Caco-2 (cell line): ENCODE measurements around the gene DENND1A. TPM values are rescaled to one million over a fixed set of nuclear protein-coding genes. Genes with fewer than 3 reads are reported as not detected.

Experiments
- BruUV-seq: library from RNA; stranded (reverse); fragments of 400-500 nt; replicated peaks from 2 replicates; lab custom pipeline; 2021; lab: Mats Ljungman, UMichigan
- CTCF ChIA-PET: fragments of 300-600 bp; sonication (Branson Sonifier 250); formaldehyde crosslinking; loops from one replicate; lab custom pipeline; 2022; ENCODE audit warnings: antibody characterized with exemption; lab: Charles Lee
- POLR2A ChIA-PET: fragments of 300-600 bp; sonication (Branson Sonifier 250); formaldehyde crosslinking; loops from one replicate; lab custom pipeline; 2022; ENCODE audit warnings: antibody characterized with exemption; lab: Charles Lee
- DNase-seq, 2 experiments: peaks; one replicate each; pipeline versions ENCODE4 v3.0.0 to v3.0.0-alpha.2; 2020 to 2022
- H3K27me3 ChIP-seq: replicated peaks from 2 replicates; pipeline ENCODE4 v1.6.0; 2011; ENCODE audit warnings: low read length; ENCODE audit not compliant: control insufficient read depth, insufficient read depth
- H3K36me3 ChIP-seq: 2 replicates; pipeline ENCODE4 v1.5.1; 2011; ENCODE audit warnings: low read length; ENCODE audit not compliant: control insufficient read depth, insufficient read depth
- H3K4me1 ChIP-seq: fragments of 250-450 bp; sonication (Bioruptor Pico); 2 replicates; pipeline ENCODE4 v1.5.1; 2020; ENCODE audit warnings: mild to moderate bottlenecking
- H3K4me3 ChIP-seq: 2 replicates; pipeline ENCODE4 v1.5.1; 2011; ENCODE audit warnings: low read depth, mild to moderate bottlenecking, control low read depth, low read length
- H3K9me3 ChIP-seq: fragments of 250-450 bp; sonication (Bioruptor Pico); 2 replicates; pipeline ENCODE4 v1.5.1; 2020; ENCODE audit warnings: mild to moderate bottlenecking, moderate library complexity
- H3K27ac Mint-ChIP-seq: one replicate; pipeline ENCODE4 v1.8.0; 2022; ENCODE audit warnings: mixed read lengths; ENCODE audit not compliant: unreplicated experiment
- H3K27me3 Mint-ChIP-seq: one replicate; pipeline ENCODE4 v1.8.0; 2022; ENCODE audit warnings: mixed read lengths; ENCODE audit not compliant: insufficient read depth, unreplicated experiment
- H3K36me3 Mint-ChIP-seq: one replicate; pipeline ENCODE4 v1.8.0; 2022; ENCODE audit warnings: mild to moderate bottlenecking, mixed read lengths; ENCODE audit not compliant: insufficient read depth, unreplicated experiment
- H3K4me1 Mint-ChIP-seq: one replicate; pipeline ENCODE4 v1.8.0; 2022; ENCODE audit warnings: low read depth, mixed read lengths; ENCODE audit not compliant: unreplicated experiment
- H3K4me3 Mint-ChIP-seq: one replicate; pipeline ENCODE4 v1.8.0; 2022; ENCODE audit warnings: mild to moderate bottlenecking, moderate library complexity, mixed read lengths; ENCODE audit not compliant: unreplicated experiment
- H3K9me3 Mint-ChIP-seq: one replicate; pipeline ENCODE4 v1.8.0; 2022; ENCODE audit warnings: mixed read lengths; ENCODE audit not compliant: unreplicated experiment
- intact Hi-C: fragments of 100-400 bp; cut with micrococcal nuclease; formaldehyde crosslinking; loops from one replicate; pipeline ENCODE4 v1.10.0; 2022; ENCODE audit not compliant: unreplicated experiment
- total RNA-seq: library from RNA; stranded (reverse); gene quantifications from 2 replicates; pipeline ENCODE4 v1.2.3, GENCODE V29; 2022
- TF ChIP-seq, protein P1 (sequence below), 2 experiments: fragments of 200-600 bp in 1 of 2; IDR thresholded peaks; 1 replicate in 1 of 2; 2 replicates in 1 of 2; pipeline versions ENCODE4 v1.5.1 to v1.8.0; 2011 to 2022; ENCODE audit warnings: antibody characterized with exemption in 1 of 2, control low read depth in 1 of 2, inconsistent platforms in 1 of 2, low read depth in 1 of 2, low read length in 1 of 2, mild to moderate bottlenecking in 1 of 2, moderate library complexity in 1 of 2; ENCODE audit not compliant: insufficient read depth in 1 of 2, severe bottlenecking in 1 of 2, unreplicated experiment in 1 of 2

Gene DENND1A
- total RNA-seq, 1 experiment from 2014 or later = 41.6 TPM

GRCh38 chr9:123378025-123378424 is 551.9 kb downstream of the DENND1A start:
- H3K27me3 ChIP-seq = no peaks in the 10 kb centered on the region

GRCh38 chr9:123377211-123377971 is 552.5 kb downstream of the DENND1A start:
- no peaks in the 10 kb centered on the region for H3K9me3 Mint-ChIP-seq
- H3K4me1 ChIP-seq = peaks cover 32% of the 10 kb centered on the region
- H3K27me3 ChIP-seq = no peaks in the 10 kb centered on the region
- CTCF ChIA-PET = no interaction called here
- POLR2A ChIA-PET = no interaction called here
- H3K27ac Mint-ChIP-seq = no peak overlapping the region
- peaks cover 26% of the 10 kb centered on the region for H3K36me3 Mint-ChIP-seq
- H3K27me3 Mint-ChIP-seq = no peaks in the 10 kb centered on the region
- TF ChIP-seq, protein P1, sequence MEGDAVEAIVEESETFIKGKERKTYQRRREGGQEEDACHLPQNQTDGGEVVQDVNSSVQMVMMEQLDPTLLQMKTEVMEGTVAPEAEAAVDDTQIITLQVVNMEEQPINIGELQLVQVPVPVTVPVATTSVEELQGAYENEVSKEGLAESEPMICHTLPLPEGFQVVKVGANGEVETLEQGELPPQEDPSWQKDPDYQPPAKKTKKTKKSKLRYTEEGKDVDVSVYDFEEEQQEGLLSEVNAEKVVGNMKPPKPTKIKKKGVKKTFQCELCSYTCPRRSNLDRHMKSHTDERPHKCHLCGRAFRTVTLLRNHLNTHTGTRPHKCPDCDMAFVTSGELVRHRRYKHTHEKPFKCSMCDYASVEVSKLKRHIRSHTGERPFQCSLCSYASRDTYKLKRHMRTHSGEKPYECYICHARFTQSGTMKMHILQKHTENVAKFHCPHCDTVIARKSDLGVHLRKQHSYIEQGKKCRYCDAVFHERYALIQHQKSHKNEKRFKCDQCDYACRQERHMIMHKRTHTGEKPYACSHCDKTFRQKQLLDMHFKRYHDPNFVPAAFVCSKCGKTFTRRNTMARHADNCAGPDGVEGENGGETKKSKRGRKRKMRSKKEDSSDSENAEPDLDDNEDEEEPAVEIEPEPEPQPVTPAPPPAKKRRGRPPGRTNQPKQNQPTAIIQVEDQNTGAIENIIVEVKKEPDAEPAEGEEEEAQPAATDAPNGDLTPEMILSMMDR (IDR thresholded peaks at IDR 0.05; ENCODE audit: insufficient read depth in 1 of 2, low read depth in 1 of 2, low read length in 1 of 2, severe bottlenecking in 1 of 2, unreplicated experiment in 1 of 2) = no peak
- no peak overlapping the region for H3K4me3 Mint-ChIP-seq
- intact Hi-C loops = loop anchor here (2.0 kb wide), 1 partner anchor 23 kb away; no protein-coding TSS in a partner anchor
- no peaks in the 10 kb centered on the region; the same call in 1 of the 2 replicates for H3K36me3 ChIP-seq
- no TSS peak for BruUV-seq
- H3K4me3 ChIP-seq = no peak overlapping the region
- H3K9me3 ChIP-seq = no peaks in the 10 kb centered on the region
- DNase-seq = no peak
- peaks cover 28% of the 10 kb centered on the region for H3K4me1 Mint-ChIP-seq

More at GRCh38 chr9:123378025-123378424, 551.9 kb downstream of the DENND1A start:
- no peak for DNase-seq
- ChIA-PET CTCF (no interaction called here), POLR2A (no interaction called here)
- intact Hi-C loops = no loop called here
- Mint-ChIP-seq H3K36me3 (peaks cover 25% of the 10 kb centered on the region), H3K4me1 (peaks cover 25% of the 10 kb centered on the region), H3K4me3 (no peak overlapping the region), H3K27ac (no peak overlapping the region), H3K9me3 (no peaks in the 10 kb centered on the region), H3K27me3 (no peaks in the 10 kb centered on the region)
- no TSS peak for BruUV-seq
- Histone ChIP-seq H3K9me3 (no peaks in the 10 kb centered on the region), H3K4me3 (no peak overlapping the region), H3K4me1 (peaks cover 32% of the 10 kb centered on the region), H3K36me3 (peaks cover under 1% of the 10 kb centered on the region)
- TF ChIP-seq, protein P1 (IDR thresholded peaks at IDR 0.05; ENCODE audit: insufficient read depth in 1 of 2, low read depth in 1 of 2, low read length in 1 of 2, severe bottlenecking in 1 of 2, unreplicated experiment in 1 of 2) = no peak

DNA sequence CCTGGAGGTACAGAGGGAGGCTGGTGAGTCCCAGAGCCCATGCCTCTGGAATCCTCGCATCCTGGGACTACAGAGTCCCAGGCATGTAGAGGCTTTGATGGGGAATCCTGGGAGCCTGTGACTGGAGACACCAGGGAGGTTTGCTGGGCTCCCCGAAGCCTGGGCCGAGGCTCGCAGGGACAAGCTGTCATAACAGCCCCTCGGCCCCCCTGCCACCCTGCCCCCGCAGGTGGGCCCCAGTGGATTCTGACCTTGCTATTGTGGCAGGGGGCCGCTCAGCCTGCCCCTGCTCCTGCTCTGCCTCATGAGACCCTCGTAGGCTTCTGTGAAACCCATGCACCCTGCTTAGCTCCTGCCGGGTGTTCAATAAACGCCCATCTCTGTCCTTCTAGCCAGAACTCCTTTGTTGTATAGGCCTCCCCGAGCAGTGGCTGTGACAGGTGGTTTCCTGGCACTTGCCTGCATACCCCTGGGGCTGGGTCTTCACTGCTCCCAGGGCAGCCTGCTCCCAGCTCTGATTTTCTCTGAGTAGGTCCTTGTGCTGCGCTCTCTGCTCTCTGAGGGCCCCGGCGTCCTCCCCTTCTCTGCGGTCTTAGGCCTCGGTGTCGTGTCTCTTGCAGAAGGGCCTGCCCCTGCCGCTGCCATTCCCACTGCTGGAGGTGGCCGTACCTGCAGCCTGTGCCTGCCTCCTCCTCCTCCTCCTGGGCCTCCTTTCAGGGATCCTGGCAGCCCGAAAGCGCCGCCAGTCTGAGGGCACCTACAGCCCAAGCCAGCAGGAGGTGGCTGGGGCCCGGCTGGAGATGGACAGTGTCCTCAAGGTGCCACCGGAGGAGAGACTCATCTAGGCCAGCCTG is 553.5 kb downstream of the DENND1A start:
- Mint-ChIP-seq H3K4me3 (peak overlapping the region; percentile 17), H3K27me3 (no peaks in the 10 kb centered on the region), H3K9me3 (no peaks in the 10 kb centered on the region), H3K27ac (peak overlapping the region; percentile 79), H3K36me3 (peaks cover 31% of the 10 kb centered on the region), H3K4me1 (peaks cover 32% of the 10 kb centered on the region)
- Histone ChIP-seq H3K4me1 (peaks cover 32% of the 10 kb centered on the region), H3K27me3 (no peaks in the 10 kb centered on the region), H3K9me3 (no peaks in the 10 kb centered on the region), H3K36me3 (no peaks in the 10 kb centered on the region; the same call in 1 of the 2 replicates), H3K4me3 (no peak overlapping the region)
- TF ChIP-seq, protein P1 (IDR thresholded peaks at IDR 0.05; ENCODE audit: insufficient read depth in 1 of 2, low read depth in 1 of 2, low read length in 1 of 2, severe bottlenecking in 1 of 2, unreplicated experiment in 1 of 2) = no peak
- no TSS peak for BruUV-seq
- DNase-seq = no peak
- intact Hi-C loops = loop anchor here (1.0 to 2.0 kb wide), 2 partner anchors 9 to 22 kb away; no protein-coding TSS in a partner anchor
- ChIA-PET CTCF (interaction anchor here (0.8 to 1.2 kb wide), 4 partner anchors 8 to 27 kb away, joined by 3 to 5 read pairs (median 4); partner anchors contain the start of gene CRB2), POLR2A (no interaction called here)
